K562 (cell line): ENCODE measurements around the gene RPP25. TPM values are rescaled to one million over a fixed set of nuclear protein-coding genes. Genes with fewer than 3 reads are reported as not detected.

Experiments used
- CTBP1 ChIP-seq: fragments of 450-650 bp; IDR thresholded peaks from 2 replicates; pipeline ENCODE4 v1.6.1; 2016; ENCODE audit warnings: borderline replicate concordance
- polyA plus RNA-seq, 8 experiments: library from polyadenylated mRNA; depleted of rRNA in 4 of 8; stranded (reverse) in 5 of 8; unstranded in 3 of 8; fragments of >200 nt; fragmentation: Nextera tagmentation in 2 of 8; fragmentation: Illumina TruSeq in 1 of 8; extraction: Ambion mirVana in 2 of 8; extraction: Trizol in 1 of 8; gene quantifications; 2 replicates each; pipeline versions ENCODE4 v1.2.1 to v1.2.3, GENCODE V29; 2011 to 2014; ENCODE audit warnings: inconsistent platforms in 1 of 8, missing spikeins in 1 of 8
- total RNA-seq, 7 experiments: library from RNA; depleted of rRNA in 6 of 7; stranded (reverse); fragments of >200 nt in 6 of 7; fragmentation: Illumina TruSeq in 2 of 7; extraction: Trizol in 2 of 7; gene quantifications; 2 replicates each; pipeline versions ENCODE4 v1.2.1 to v1.2.3, GENCODE V29; 2011 to 2021; ENCODE audit warnings: low replicate concordance in 1 of 7
- TF ChIP-seq, protein P1 (sequence below): fragments of 450-650 bp; IDR thresholded peaks from 2 replicates; pipeline ENCODE4 v1.6.1; 2016; ENCODE audit warnings: mild to moderate bottlenecking, moderate library complexity
- TF ChIP-seq, protein P2 (sequence below): fragments of 250-450 bp; sonication (Bioruptor Pico); IDR thresholded peaks from 2 replicates; pipeline ENCODE4 v1.4.0; 2020
- TF ChIP-seq, protein P3 (sequence below), 2 experiments: fragments of 250-450 bp in 1 of 2; fragments of 450-650 bp in 1 of 2; sonication (Bioruptor Pico) in 1 of 2; IDR thresholded peaks; 2 replicates each; pipeline versions ENCODE4 v1.6.1 to v1.8.0; 2016 to 2021; ENCODE audit warnings: mild to moderate bottlenecking in 2 of 2, moderate library complexity in 2 of 2, missing compliant biosample characterization in 1 of 2, missing genetic modification characterization in 1 of 2
- TF ChIP-seq, protein P4 (sequence below): sonication (generic); formaldehyde crosslinking; IDR thresholded peaks from 2 replicates; pipeline ENCODE4 v1.8.1; 2023; ENCODE audit warnings: mild to moderate bottlenecking, missing genetic modification reagents

Gene RPP25
- total and polyA plus RNA-seq, 9 of the 15 experiments (the other 6 are each of a cell fraction or from before 2014, with no cell fraction given): 1.1 to 12.3 (median 5.6) TPM

DNA sequence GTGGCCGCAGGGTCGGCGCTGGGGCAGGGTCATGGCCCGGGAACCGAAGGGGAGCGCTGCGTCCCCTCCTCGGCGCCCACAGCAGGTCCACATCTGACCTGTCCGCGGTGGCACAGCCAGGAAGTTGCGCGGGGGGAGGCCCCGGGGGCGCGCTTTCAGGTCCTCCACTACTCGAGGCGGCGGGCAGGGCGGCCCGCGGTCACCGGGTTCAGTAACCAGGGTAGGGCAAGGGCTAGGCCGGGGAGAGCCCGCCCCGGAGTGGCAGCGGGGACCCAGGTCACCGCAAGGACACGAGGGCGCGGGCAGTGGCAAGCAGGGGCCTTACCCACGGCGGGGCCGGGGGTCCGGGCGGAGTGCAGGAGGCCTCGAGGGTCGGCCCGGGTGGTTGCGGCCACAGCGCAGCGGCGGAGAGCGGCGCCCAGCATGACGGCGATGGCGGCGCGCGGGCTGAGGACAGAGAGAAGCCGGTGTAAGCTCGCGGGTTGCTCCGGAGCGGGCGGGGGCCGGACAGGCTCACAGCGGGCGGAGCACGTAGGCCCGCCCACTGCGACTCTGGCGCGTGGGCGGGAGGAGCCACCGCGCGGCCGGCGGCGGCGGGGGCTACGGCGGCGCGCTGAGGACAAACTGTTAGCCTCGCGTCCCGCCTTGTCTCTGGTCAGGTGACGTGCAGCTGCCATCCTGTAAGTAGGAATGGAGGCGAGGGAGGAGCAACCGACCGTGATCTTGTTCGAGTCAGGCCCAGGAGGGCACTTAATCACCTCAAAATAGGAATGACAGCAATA, 18.8 kb downstream of the RPP25 start, which contains the start of gene COX5A (continued):
- TF ChIP-seq, protein P1, sequence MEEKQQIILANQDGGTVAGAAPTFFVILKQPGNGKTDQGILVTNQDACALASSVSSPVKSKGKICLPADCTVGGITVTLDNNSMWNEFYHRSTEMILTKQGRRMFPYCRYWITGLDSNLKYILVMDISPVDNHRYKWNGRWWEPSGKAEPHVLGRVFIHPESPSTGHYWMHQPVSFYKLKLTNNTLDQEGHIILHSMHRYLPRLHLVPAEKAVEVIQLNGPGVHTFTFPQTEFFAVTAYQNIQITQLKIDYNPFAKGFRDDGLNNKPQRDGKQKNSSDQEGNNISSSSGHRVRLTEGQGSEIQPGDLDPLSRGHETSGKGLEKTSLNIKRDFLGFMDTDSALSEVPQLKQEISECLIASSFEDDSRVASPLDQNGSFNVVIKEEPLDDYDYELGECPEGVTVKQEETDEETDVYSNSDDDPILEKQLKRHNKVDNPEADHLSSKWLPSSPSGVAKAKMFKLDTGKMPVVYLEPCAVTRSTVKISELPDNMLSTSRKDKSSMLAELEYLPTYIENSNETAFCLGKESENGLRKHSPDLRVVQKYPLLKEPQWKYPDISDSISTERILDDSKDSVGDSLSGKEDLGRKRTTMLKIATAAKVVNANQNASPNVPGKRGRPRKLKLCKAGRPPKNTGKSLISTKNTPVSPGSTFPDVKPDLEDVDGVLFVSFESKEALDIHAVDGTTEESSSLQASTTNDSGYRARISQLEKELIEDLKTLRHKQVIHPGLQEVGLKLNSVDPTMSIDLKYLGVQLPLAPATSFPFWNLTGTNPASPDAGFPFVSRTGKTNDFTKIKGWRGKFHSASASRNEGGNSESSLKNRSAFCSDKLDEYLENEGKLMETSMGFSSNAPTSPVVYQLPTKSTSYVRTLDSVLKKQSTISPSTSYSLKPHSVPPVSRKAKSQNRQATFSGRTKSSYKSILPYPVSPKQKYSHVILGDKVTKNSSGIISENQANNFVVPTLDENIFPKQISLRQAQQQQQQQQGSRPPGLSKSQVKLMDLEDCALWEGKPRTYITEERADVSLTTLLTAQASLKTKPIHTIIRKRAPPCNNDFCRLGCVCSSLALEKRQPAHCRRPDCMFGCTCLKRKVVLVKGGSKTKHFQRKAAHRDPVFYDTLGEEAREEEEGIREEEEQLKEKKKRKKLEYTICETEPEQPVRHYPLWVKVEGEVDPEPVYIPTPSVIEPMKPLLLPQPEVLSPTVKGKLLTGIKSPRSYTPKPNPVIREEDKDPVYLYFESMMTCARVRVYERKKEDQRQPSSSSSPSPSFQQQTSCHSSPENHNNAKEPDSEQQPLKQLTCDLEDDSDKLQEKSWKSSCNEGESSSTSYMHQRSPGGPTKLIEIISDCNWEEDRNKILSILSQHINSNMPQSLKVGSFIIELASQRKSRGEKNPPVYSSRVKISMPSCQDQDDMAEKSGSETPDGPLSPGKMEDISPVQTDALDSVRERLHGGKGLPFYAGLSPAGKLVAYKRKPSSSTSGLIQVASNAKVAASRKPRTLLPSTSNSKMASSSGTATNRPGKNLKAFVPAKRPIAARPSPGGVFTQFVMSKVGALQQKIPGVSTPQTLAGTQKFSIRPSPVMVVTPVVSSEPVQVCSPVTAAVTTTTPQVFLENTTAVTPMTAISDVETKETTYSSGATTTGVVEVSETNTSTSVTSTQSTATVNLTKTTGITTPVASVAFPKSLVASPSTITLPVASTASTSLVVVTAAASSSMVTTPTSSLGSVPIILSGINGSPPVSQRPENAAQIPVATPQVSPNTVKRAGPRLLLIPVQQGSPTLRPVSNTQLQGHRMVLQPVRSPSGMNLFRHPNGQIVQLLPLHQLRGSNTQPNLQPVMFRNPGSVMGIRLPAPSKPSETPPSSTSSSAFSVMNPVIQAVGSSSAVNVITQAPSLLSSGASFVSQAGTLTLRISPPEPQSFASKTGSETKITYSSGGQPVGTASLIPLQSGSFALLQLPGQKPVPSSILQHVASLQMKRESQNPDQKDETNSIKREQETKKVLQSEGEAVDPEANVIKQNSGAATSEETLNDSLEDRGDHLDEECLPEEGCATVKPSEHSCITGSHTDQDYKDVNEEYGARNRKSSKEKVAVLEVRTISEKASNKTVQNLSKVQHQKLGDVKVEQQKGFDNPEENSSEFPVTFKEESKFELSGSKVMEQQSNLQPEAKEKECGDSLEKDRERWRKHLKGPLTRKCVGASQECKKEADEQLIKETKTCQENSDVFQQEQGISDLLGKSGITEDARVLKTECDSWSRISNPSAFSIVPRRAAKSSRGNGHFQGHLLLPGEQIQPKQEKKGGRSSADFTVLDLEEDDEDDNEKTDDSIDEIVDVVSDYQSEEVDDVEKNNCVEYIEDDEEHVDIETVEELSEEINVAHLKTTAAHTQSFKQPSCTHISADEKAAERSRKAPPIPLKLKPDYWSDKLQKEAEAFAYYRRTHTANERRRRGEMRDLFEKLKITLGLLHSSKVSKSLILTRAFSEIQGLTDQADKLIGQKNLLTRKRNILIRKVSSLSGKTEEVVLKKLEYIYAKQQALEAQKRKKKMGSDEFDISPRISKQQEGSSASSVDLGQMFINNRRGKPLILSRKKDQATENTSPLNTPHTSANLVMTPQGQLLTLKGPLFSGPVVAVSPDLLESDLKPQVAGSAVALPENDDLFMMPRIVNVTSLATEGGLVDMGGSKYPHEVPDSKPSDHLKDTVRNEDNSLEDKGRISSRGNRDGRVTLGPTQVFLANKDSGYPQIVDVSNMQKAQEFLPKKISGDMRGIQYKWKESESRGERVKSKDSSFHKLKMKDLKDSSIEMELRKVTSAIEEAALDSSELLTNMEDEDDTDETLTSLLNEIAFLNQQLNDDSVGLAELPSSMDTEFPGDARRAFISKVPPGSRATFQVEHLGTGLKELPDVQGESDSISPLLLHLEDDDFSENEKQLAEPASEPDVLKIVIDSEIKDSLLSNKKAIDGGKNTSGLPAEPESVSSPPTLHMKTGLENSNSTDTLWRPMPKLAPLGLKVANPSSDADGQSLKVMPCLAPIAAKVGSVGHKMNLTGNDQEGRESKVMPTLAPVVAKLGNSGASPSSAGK: peak; percentile 6; the same call in 1 of the 2 replicates
- TF ChIP-seq, protein P2, sequence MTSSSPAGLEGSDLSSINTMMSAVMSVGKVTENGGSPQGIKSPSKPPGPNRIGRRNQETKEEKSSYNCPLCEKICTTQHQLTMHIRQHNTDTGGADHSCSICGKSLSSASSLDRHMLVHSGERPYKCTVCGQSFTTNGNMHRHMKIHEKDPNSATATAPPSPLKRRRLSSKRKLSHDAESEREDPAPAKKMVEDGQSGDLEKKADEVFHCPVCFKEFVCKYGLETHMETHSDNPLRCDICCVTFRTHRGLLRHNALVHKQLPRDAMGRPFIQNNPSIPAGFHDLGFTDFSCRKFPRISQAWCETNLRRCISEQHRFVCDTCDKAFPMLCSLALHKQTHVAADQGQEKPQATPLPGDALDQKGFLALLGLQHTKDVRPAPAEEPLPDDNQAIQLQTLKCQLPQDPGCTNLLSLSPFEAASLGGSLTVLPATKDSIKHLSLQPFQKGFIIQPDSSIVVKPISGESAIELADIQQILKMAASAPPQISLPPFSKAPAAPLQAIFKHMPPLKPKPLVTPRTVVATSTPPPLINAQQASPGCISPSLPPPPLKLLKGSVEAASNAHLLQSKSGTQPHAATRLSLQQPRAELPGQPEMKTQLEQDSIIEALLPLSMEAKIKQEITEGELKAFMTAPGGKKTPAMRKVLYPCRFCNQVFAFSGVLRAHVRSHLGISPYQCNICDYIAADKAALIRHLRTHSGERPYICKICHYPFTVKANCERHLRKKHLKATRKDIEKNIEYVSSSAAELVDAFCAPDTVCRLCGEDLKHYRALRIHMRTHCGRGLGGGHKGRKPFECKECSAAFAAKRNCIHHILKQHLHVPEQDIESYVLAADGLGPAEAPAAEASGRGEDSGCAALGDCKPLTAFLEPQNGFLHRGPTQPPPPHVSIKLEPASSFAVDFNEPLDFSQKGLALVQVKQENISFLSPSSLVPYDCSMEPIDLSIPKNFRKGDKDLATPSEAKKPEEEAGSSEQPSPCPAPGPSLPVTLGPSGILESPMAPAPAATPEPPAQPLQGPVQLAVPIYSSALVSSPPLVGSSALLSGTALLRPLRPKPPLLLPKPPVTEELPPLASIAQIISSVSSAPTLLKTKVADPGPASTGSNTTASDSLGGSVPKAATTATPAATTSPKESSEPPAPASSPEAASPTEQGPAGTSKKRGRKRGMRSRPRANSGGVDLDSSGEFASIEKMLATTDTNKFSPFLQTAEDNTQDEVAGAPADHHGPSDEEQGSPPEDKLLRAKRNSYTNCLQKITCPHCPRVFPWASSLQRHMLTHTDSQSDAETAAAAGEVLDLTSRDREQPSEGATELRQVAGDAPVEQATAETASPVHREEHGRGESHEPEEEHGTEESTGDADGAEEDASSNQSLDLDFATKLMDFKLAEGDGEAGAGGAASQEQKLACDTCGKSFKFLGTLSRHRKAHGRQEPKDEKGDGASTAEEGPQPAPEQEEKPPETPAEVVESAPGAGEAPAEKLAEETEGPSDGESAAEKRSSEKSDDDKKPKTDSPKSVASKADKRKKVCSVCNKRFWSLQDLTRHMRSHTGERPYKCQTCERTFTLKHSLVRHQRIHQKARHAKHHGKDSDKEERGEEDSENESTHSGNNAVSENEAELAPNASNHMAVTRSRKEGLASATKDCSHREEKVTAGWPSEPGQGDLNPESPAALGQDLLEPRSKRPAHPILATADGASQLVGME (CRISPR knock-in tag): no peak
- peak; percentile 91 for TF ChIP-seq CTBP1
- TF ChIP-seq, protein P3, sequence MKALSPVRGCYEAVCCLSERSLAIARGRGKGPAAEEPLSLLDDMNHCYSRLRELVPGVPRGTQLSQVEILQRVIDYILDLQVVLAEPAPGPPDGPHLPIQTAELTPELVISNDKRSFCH (CRISPR knock-in tag; IDR thresholded peaks at IDR 0.05): no peak
- TF ChIP-seq, protein P3 (tag; IDR thresholded peaks at IDR 0.05): no peak
- TF ChIP-seq, protein P4, sequence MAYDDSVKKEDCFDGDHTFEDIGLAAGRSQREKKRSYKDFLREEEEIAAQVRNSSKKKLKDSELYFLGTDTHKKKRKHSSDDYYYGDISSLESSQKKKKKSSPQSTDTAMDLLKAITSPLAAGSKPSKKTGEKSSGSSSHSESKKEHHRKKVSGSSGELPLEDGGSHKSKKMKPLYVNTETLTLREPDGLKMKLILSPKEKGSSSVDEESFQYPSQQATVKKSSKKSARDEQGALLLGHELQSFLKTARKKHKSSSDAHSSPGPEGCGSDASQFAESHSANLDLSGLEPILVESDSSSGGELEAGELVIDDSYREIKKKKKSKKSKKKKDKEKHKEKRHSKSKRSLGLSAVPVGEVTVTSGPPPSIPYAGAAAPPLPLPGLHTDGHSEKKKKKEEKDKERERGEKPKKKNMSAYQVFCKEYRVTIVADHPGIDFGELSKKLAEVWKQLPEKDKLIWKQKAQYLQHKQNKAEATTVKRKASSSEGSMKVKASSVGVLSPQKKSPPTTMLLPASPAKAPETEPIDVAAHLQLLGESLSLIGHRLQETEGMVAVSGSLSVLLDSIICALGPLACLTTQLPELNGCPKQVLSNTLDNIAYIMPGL (CRISPR knock-in tag): peak; percentile 83
